ENCODE results near the gene NSUN4. TPM values are rescaled to one million over a fixed set of nuclear protein-coding genes. Genes with fewer than 3 reads are reported as not detected.

The NSUN4 gene
- total and polyA plus RNA-seq, 2 of the 13 experiments (the other 11 are each of a cell fraction or from before 2014, with no cell fraction given), result 21.5 to 23.5 TPM

DNA sequence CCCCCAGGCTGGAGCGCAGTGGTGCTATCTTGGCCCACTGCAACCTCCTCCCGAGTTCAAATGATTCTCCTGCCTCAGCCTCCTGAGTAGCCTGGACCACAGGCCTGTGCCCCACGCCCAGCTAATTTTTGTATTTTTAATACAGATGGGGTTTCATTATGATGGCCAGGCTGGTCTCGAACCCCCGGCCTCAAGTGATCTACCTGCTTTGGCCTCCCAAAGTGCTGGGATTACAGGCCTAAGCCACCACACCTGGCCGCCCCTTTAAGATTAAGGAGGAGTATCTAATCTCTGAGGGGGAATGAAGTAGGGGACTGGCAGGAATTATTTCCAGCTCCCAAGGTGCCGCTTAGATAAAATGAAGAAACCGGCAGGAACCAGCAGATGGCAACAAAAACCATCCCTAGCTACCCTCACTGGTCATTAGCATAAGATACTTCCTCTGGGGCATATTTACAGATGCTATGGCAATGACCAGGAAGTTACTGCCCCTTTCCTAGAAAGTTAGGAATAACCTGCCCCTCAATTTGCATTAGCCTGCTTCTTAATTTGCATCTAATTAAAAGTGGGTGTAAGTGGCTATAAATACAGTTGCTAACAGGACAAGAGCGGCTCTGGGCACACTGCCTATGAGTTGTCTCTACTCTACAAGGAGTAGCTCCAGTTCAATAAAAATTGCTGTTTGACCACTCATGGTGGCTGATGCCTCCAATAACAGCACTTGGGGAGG lies 7.1 kb upstream of the NSUN4 start (continued):
- TF ChIP-seq PCBP2 (optimal IDR thresholded peaks at IDR 0.05; ENCODE audit: low read depth, low read length, poor library complexity, severe bottlenecking), result no peak

DNA sequence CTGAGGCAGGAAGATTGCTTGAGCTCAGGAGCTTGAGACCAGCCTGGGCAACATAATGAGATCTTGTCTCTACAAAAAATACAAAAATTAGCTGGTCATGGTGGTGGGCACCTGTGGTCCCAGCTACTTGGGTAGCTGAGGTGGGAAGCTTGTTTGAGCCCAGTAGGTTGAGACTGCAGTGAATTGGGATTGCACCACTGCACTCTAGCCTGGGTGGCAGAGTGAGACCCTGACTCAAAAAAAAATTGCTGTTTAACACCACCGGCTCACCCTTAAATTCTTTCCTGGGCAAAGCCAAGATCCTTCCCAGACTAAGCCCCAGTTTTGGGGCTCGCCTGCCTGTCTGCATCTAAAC lies 6.6 kb upstream of the NSUN4 start:
- Histone ChIP-seq H3K4me3 (replicated peaks in 1 of 3; ENCODE audit: insufficient read depth in 1 of 3, low read depth in 2 of 3, low read length in 3 of 3) (no peak overlapping the region), H3K36me3 (replicated peaks in 1 of 2; ENCODE audit: control insufficient read depth in 1 of 2, insufficient read depth in 2 of 2, low read length in 2 of 2) (no peaks in the 10 kb centered on the region), H3K4me1 (ENCODE audit: insufficient read depth, low read length) (peaks cover 18% of the 10 kb centered on the region), H4K20me1 (ENCODE audit: insufficient read depth, low read length) (no peaks in the 10 kb centered on the region), H3K9ac (ENCODE audit: insufficient read depth, low read depth, low read length) (no peak overlapping the region), H3K27ac (ENCODE audit: extremely low read length, insufficient read depth, low read length) (no peak overlapping the region), H3K9me3 (ENCODE audit: low read length) (no peaks in the 10 kb centered on the region), H3K4me2 (ENCODE audit: low read depth, low read length) (no peak overlapping the region), H3K79me2 (ENCODE audit: insufficient read depth, low read length) (no peaks in the 10 kb centered on the region), H2AFZ (ENCODE audit: low read length) (no peak overlapping the region), H3K27me3 (ENCODE audit: control insufficient read depth in 1 of 2, insufficient read depth in 2 of 2, low read length in 2 of 2) (no peaks in the 10 kb centered on the region)
- no TSS peak for BruUV-seq (replicated peaks)
- intact Hi-C loops (cut with micrococcal nuclease; ENCODE audit: unreplicated experiment), result no loop called here
- in situ Hi-C loops (cut with HindIII; ENCODE audit: extremely low pct_ligation_motif_present, low pct_unique_long_range_greater_than_20kb), result no loop called here
- ATAC-seq (no peak), DNase-seq (ENCODE audit: low spot score) (no peak), FAIRE-seq (no peak)
- WGBS (ENCODE audit: low lambda C conversion rate), result 55% methylated on average over 2 of the region's 2 CpGs
- CTCF ChIA-PET (ENCODE audit: low intra/inter-chr PET ratio, low total read pairs), result interaction anchor here (3.2 kb wide), 1 partner anchor 13 kb away, joined by 47 read pairs; no protein-coding TSS in a partner anchor
- POLR2A ChIA-PET, result interaction anchor here (1.4 to 1.8 kb wide), 2 partner anchors 14 to 30 kb away, joined by 8 to 10 read pairs; partner anchors contain the start of genes LRRC41 and UQCRH
- no peak for TF ChIP-seq LCORL (IDR thresholded peaks at IDR 0.05)
- no peak for TF ChIP-seq LCORL (CRISPR knock-in tag; IDR thresholded peaks at IDR 0.05)
- TF ChIP-seq ZKSCAN5 (CRISPR knock-in tag; IDR thresholded peaks at IDR 0.05), result no peak
- TF ChIP-seq PCBP1 (IDR thresholded peaks at IDR 0.05; ENCODE audit: borderline replicate concordance, low read depth, low read length), result no peak
- no peak for TF ChIP-seq HNF4A (CRISPR knock-in tag; IDR thresholded peaks at IDR 0.05)
- TF ChIP-seq, protein P1, sequence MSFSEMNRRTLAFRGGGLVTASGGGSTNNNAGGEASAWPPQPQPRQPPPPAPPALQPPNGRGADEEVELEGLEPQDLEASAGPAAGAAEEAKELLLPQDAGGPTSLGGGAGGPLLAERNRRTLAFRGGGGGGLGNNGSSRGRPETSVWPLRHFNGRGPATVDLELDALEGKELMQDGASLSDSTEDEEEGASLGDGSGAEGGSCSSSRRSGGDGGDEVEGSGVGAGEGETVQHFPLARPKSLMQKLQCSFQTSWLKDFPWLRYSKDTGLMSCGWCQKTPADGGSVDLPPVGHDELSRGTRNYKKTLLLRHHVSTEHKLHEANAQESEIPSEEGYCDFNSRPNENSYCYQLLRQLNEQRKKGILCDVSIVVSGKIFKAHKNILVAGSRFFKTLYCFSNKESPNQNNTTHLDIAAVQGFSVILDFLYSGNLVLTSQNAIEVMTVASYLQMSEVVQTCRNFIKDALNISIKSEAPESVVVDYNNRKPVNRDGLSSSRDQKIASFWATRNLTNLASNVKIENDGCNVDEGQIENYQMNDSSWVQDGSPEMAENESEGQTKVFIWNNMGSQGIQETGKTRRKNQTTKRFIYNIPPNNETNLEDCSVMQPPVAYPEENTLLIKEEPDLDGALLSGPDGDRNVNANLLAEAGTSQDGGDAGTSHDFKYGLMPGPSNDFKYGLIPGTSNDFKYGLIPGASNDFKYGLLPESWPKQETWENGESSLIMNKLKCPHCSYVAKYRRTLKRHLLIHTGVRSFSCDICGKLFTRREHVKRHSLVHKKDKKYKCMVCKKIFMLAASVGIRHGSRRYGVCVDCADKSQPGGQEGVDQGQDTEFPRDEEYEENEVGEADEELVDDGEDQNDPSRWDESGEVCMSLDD (CRISPR knock-in tag; IDR thresholded peaks at IDR 0.05; ENCODE audit: borderline replicate concordance), result no peak
- TF ChIP-seq CBX1 (IDR thresholded peaks at IDR 0.05; ENCODE audit: low read depth), result no peak
- TF ChIP-seq ZFAT (CRISPR knock-in tag; conservative IDR thresholded peaks at IDR 0.05), result no peak
- TF ChIP-seq NFRKB (IDR thresholded peaks at IDR 0.05), result no peak
- no peak for TF ChIP-seq NR2F2 (IDR thresholded peaks at IDR 0.05; ENCODE audit: borderline replicate concordance, low read depth)
- TF ChIP-seq ZNF761 (CRISPR knock-in tag; conservative IDR thresholded peaks at IDR 0.05), result no peak
- TF ChIP-seq, protein P2, sequence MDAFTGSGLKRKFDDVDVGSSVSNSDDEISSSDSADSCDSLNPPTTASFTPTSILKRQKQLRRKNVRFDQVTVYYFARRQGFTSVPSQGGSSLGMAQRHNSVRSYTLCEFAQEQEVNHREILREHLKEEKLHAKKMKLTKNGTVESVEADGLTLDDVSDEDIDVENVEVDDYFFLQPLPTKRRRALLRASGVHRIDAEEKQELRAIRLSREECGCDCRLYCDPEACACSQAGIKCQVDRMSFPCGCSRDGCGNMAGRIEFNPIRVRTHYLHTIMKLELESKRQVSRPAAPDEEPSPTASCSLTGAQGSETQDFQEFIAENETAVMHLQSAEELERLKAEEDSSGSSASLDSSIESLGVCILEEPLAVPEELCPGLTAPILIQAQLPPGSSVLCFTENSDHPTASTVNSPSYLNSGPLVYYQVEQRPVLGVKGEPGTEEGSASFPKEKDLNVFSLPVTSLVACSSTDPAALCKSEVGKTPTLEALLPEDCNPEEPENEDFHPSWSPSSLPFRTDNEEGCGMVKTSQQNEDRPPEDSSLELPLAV (CRISPR knock-in tag; conservative IDR thresholded peaks at IDR 0.05; ENCODE audit: low read depth), result no peak
- TF ChIP-seq, protein P3, sequence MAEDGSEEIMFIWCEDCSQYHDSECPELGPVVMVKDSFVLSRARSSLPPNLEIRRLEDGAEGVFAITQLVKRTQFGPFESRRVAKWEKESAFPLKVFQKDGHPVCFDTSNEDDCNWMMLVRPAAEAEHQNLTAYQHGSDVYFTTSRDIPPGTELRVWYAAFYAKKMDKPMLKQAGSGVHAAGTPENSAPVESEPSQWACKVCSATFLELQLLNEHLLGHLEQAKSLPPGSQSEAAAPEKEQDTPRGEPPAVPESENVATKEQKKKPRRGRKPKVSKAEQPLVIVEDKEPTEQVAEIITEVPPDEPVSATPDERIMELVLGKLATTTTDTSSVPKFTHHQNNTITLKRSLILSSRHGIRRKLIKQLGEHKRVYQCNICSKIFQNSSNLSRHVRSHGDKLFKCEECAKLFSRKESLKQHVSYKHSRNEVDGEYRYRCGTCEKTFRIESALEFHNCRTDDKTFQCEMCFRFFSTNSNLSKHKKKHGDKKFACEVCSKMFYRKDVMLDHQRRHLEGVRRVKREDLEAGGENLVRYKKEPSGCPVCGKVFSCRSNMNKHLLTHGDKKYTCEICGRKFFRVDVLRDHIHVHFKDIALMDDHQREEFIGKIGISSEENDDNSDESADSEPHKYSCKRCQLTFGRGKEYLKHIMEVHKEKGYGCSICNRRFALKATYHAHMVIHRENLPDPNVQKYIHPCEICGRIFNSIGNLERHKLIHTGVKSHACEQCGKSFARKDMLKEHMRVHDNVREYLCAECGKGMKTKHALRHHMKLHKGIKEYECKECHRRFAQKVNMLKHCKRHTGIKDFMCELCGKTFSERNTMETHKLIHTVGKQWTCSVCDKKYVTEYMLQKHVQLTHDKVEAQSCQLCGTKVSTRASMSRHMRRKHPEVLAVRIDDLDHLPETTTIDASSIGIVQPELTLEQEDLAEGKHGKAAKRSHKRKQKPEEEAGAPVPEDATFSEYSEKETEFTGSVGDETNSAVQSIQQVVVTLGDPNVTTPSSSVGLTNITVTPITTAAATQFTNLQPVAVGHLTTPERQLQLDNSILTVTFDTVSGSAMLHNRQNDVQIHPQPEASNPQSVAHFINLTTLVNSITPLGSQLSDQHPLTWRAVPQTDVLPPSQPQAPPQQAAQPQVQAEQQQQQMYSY (CRISPR knock-in tag; IDR thresholded peaks at IDR 0.05), result no peak
- no peak for TF ChIP-seq SNAI1 (CRISPR knock-in tag; IDR thresholded peaks at IDR 0.05; ENCODE audit: borderline replicate concordance)
- TF ChIP-seq ZNF768 (CRISPR knock-in tag; IDR thresholded peaks at IDR 0.05), result no peak

Measured in HepG2 (cell line).